Activated T-helper 1 cell treated with anti-CD3 and anti-CD28 coated beads, Interleukin-2, amount 50 U/mL, for 16 hours (primary cell): ENCODE data around the gene CRIP2.

Source experiments
- DNase-seq, 2 donors: peaks; one replicate each; pipeline ENCODE4 v3.0.0-alpha.2; 2020; ENCODE audit warnings: low read depth in 1 of 2, low spot score in 1 of 2

Gene CRIP2

GRCh38 chr14:105442834-105443233, 31.8 kb upstream of the CRIP2 start:
- no peak for DNase-seq

- no peak for DNase-seq
Measured at GRCh38 chr14:105444859-105445258, 29.8 kb upstream of the CRIP2 start.

DNA sequence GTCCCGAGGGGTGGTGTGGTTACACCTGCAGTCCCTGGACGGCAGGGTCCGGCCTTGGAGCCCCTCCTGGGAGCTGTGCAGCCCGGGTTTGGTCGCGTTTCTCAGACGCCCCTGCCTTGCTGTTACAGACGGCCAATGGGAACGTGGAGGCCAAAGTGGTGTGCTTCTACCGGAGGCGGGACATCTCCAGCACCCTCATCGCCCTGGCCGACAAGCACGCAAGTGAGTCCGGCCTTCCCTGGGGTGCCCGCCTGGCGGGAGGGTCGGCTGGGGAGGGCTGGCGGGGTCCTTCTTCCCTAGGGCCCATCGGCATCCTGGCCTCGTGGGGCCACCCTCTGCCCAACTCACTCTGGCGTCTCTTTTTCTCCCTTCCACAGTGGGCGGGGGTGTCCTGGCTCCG, 29.3 kb upstream of the CRIP2 start:
- DNase-seq, result no peak

DNA sequence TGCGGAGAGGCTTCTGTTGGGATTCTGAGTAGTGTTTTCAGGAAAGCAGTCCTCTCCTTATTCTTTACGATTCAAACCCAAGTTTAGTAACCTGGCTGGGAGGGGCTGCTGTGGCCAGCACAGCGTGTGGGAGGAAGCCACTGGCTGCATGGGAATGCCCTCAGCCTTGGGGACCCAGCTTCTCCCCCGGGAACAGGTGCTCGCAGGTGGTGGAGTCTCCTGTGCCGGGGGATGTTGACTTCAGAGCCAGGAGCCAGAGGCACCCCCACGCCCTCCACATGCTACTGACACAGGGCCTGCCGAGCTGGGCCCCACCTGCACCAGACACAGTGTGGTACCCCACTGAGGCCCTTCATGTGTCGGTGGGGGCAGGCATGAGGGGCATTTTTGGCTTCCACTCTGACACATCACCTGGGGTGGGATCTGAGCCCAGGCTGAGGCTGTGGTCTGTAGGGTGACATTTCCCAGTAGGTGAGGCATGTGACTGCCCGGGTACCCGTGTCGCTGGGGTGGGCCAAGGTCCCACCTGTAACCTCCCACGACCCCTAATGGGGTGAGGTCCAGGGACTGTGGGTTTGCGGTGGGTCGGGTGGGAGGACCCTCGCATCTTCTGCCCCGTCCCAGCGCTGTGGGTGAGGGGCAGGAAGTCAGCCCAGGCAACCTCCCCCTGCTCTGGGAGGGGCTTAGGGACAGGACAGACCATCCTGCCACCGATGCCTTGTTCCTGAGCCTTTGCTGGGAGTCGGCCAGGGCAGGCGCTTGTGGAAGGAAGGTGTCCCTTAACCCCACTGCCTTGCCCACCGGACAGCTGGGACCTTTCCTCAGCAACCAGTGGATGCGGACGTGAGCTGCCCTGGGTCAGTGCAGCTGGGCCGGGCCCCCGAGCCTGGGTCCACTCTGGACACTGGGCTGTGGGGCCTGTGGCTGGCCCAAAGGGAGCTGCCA, 28.4 kb upstream of the CRIP2 start:
- DNase-seq, result no peak

- no peak for DNase-seq
Measured at GRCh38 chr14:105446971-105447370, 27.6 kb upstream of the CRIP2 start.

GRCh38 chr14:105447651-105448640, 26.7 kb upstream of the CRIP2 start:
- no peak for DNase-seq

DNA sequence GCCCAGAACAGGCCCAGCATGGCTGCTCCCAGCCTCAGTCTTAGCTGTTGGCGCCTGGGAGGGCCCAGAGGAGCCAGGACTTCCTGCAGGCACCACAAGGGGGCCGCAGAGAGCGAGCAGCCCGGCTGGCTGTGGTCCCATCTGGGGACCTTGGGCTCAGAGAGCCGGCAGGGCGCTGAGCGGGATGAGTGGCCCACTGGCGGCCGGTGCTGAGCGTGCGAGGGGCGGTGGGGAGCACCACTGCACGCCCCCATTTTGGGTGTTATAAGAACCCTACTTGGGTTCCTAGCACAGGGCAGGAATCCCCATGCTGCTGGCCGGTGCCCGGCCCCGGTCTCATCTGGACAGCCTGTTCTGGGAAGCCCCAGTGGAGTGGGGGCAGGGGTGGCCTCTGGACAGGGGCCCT, 25.9 kb upstream of the CRIP2 start:
- peak; percentile 35 to 50 for DNase-seq

DNA sequence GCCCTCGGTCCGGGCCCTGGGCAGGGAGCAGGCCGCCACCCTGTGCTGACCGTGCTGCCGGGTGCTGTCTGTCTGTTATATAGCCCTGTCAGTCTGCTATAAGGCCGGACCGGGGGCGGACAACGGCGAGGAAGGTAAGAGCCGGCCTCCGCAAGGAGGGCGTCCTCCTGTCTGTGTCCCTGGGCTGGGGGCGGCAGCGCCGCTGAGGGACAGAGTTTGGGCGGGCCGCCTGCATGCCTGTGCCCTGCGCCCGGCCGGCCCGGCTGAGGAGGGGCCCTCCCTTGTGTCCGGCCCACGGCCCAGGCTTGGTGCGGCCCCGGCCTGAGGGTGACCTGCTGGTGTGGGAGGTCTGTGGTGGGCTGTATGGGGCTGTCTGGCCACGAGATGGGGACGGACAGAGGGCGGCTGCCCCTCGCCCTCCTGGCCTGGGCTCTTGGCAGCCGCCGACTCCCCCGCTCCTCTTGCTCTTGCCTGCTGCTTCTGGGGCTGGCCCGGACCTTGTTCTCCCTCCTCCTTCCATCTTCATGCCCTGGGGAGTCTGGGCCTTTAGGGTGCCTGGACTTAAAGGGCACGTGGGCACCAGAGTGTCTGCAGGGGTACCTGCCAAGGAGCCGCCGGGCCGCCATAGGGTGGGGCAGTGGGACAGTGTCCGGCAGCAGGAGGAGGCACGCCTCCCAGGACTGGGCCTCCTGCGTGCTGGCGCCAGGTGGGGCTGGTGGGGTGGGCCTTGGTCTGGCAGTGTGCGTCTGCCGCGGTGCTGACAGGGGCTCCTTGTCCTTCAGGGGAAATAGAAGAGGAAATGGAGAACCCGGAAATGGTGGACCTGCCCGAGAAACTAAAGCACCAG, 25.1 kb upstream of the CRIP2 start:
- no peak for DNase-seq

GRCh38 chr14:105450123-105450505, 24.5 kb upstream of the CRIP2 start:
- DNase-seq, result no peak

DNA sequence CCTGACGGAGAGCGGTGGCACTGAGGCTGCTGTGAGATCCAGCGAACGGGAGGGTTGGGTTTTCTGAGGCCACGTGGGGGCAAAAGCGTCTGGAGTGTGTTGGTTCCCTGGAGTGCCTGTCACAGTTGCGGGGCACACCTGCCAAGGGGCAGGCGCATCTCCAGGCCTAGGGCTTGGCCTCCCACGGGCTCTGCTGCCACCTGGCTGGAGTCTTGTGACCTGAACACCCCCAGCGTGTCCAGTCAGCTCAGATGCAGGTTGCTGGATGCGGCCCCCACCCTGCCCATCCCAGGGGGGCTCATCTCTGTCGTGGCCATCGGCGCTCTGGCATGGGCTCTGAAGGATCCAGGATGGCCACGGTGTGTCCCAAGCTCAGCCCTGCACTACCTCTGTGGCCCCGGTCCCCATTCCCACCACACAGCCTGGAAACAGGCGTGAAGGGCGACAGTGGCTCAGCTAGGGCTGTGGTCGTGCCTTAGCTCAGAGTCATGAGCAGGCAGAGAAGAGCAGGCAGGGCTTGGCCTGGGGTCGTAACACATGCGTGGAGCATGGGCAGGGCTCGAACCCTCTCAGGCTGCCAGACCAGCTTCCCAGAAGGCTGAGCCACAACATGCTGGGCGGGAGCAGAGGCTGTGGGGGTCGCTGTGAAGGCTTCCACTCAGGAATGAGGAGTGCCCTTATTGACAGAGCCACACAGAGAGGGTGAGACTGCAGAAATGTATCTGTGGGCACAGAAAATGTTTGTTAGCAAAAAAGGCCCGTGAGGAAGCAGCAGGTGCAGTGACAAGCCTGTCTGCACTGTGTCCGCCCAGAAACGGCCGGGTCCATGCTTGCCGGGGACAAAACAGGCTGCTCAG, 23.5 kb upstream of the CRIP2 start:
- DNase-seq, result no peak

- DNase-seq, result no peak
Measured at GRCh38 chr14:105452963-105453362, 21.7 kb upstream of the CRIP2 start.

- no peak for DNase-seq
Measured at GRCh38 chr14:105453847-105454246, 20.8 kb upstream of the CRIP2 start.

DNA sequence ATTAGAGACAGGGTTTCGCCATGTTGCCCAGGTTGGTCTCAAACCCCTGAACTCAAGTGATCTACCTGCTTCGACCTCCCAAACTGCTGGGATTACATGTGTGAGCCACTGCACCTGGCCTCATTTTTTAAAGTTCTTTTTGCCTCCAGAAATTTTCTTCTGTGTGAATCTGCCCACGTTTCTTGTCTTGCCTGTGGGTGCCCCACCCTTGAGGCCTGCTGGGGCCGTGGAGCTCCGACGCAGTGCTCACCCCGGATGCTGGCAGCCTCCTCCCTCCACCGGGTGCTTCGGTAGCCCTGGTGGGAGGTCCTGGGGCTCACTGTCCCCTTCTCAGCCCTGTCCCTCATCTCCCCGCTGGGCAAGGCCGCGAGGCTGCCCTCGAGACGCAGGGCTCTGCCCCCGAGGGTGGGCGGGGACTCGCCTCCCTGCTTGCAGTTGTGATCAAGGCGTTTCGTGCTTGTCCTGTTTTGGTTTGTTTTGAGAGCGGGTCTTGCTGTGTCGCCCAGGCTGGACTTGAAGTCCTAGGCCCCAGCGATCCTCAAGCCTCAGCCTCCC, 19.5 kb upstream of the CRIP2 start:
- DNase-seq, result no peak

GRCh38 chr14:105455766-105456660, 18.6 kb upstream of the CRIP2 start:
- DNase-seq, result no peak

DNA sequence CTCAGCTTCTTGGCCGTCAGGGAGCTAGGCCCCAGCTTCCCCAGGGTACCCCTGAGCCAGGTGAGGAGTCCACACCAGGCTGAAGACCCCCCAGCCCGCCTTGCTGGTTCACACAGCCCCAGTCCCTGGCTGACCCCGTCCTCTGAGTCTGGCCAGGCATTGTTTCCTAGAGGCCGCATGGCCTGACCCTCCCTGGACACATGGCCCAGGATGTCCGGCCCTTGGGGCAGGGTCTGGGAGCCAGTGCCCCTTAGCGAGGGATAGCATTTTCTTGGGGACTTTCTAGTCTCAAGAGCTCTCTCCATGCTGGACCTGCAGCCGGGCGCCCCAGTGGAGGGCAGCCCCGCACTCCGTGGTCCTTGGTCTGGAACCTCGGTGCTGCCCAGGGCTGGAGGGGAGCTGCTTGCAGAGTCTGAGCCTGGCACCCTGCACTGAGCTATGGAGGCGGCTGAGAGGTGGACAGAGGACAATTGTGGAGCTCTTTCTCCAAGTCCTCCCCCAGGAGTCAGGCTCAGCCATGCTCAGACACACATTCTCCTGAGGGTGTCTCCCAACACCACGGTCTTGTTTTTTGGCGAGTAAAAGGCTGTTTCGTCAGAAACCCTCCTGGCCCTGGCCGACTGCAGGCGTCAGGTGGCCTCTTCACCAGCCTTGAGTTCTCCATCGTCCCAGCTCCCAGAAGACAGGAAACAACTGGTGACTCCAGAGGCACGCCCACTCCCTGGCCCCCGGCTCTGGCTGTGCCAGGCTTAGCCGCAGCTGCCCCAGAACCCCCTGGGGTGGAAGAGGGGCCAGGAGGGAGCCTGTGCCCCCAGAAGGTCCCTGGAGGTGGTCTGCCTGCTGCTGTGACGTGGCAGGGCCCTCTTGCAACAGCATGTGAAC, 17.6 kb upstream of the CRIP2 start:
- DNase-seq, result no peak

GRCh38 chr14:105458010-105458409, 16.6 kb upstream of the CRIP2 start:
- DNase-seq, result no peak

- no peak for DNase-seq
Measured at GRCh38 chr14:105458571-105458970, 16.1 kb upstream of the CRIP2 start.

GRCh38 chr14:105460116-105460515, 14.5 kb upstream of the CRIP2 start:
- DNase-seq, result no peak
